HL-60 (cell line): ENCODE data around the gene IFNL2.

ENCODE experiments used
- DNase-seq, 2 experiments: peaks; one replicate each; pipeline ENCODE4 v3.0.0-alpha.2; 2010 to 2020; ENCODE audit warnings: low read depth in 1 of 2, low spot score in 1 of 2
- H3K27ac ChIP-seq: fragments of 250-450 bp; sonication (Bioruptor Pico); replicated peaks from 2 replicates; pipeline ENCODE4 v1.5.1; 2020; ENCODE audit warnings: mild to moderate bottlenecking, moderate library complexity
- H3K27me3 ChIP-seq: fragments of 250-450 bp; sonication (Bioruptor Pico); 2 replicates; pipeline ENCODE4 v1.5.1; 2021; ENCODE audit warnings: mild to moderate bottlenecking, moderate library complexity; ENCODE audit not compliant: insufficient read depth, poor library complexity, severe bottlenecking
- H3K4me3 ChIP-seq: replicated peaks from 2 replicates; pipeline ENCODE4 v1.5.1; 2011; ENCODE audit warnings: mild to moderate bottlenecking, control low read depth, low read length; ENCODE audit not compliant: insufficient read depth
- CTCF ChIP-seq: IDR thresholded peaks from one replicate; pipeline ENCODE4 v1.5.1; 2011; ENCODE audit warnings: low read length, control low read depth, inconsistent platforms; ENCODE audit not compliant: insufficient read depth
- GABPA ChIP-seq: IDR thresholded peaks from 2 replicates; pipeline ENCODE4 v1.6.1; 2012; ENCODE audit warnings: low read depth
- POLR2AphosphoS5 ChIP-seq: IDR thresholded peaks from 2 replicates; pipeline ENCODE4 v1.6.1; 2012; ENCODE audit warnings: low read depth
- REST ChIP-seq: IDR thresholded peaks from 2 replicates; pipeline ENCODE4 v1.6.1; 2012; ENCODE audit warnings: low read depth; ENCODE audit not compliant: insufficient replicate concordance
- SPI1 ChIP-seq: IDR thresholded peaks from 2 replicates; pipeline ENCODE4 v1.6.1; 2012; ENCODE audit warnings: low read depth, mild to moderate bottlenecking, borderline replicate concordance

Gene IFNL2

GRCh38 chr19:39317476-39317875 lies 49.3 kb downstream of the IFNL2 start:
- no peak for DNase-seq
- peak; percentile 33; the same call in 1 of the 2 replicates for TF ChIP-seq SPI1
- no peak for TF ChIP-seq REST
- no peak overlapping the region for H3K27ac ChIP-seq
- H3K27me3 ChIP-seq = peaks cover 3% of the 10 kb centered on the region
- no peak overlapping the region for H3K4me3 ChIP-seq

GRCh38 chr19:39318071-39318470 lies 49.9 kb downstream of the IFNL2 start:
- peaks cover 3% of the 10 kb centered on the region for H3K27me3 ChIP-seq
- no peak overlapping the region for H3K27ac ChIP-seq
- no peak for TF ChIP-seq GABPA
- no peak for TF ChIP-seq REST
- TF ChIP-seq CTCF = no peak
- TF ChIP-seq SPI1 = no peak
- no peak for TF ChIP-seq POLR2AphosphoS5
- H3K4me3 ChIP-seq = no peak overlapping the region
- no peak for DNase-seq

GRCh38 chr19:39318690-39319089 lies 50.5 kb downstream of the IFNL2 start:
- Histone ChIP-seq H3K27me3 (peaks cover 3% of the 10 kb centered on the region), H3K4me3 (no peak overlapping the region), H3K27ac (no peak overlapping the region)
- TF ChIP-seq REST (no peak), GABPA (no peak), SPI1 (no peak), POLR2AphosphoS5 (no peak), CTCF (no peak)
- no peak for DNase-seq
